SK-N-SH (cell line): ENCODE data around the gene SIDT2. TPM values are rescaled to one million over a fixed set of nuclear protein-coding genes. Genes with fewer than 3 reads are reported as not detected.
"Not testable (repeated sequence)": the region's sequence is repeated elsewhere in the genome, so short reads cannot be mapped to it uniquely, and the experiment has no call there.

Experiments used
- CTCF ChIA-PET: fragments of 300-600, 350-600 bp; formaldehyde crosslinking; extraction: SDS; loops from one replicate; lab custom pipeline; 2021; lab: Yijun Ruan, JAX
- POLR2A ChIA-PET: fragments of 350-600 bp; sonication (Branson Sonifier 250); formaldehyde crosslinking; extraction: SDS; loops from one replicate; lab custom pipeline; 2020; ENCODE audit warnings: antibody characterized with exemption, inconsistent platforms; lab: Yijun Ruan, JAX
- DNase-seq: peaks from one replicate; pipeline ENCODE4 v3.0.0; 2012
- H2AFZ ChIP-seq: fragments of 200-600 bp; sonication (generic); 2 replicates; pipeline ENCODE4 v1.8.1; 2016; ENCODE audit warnings: antibody characterized with exemption, mild to moderate bottlenecking, low read depth
- H3F3A ChIP-seq: fragments of 200-600 bp; sonication (generic); replicated peaks from 2 replicates; pipeline ENCODE3; 2016; ENCODE audit warnings: antibody characterized with exemption, mild to moderate bottlenecking; ENCODE audit not compliant: insufficient read depth
- H3K27ac ChIP-seq, 2 experiments: fragments of 200-500 bp in 1 of 2; fragments of 200-600 bp in 1 of 2; sonication (Bioruptor generic) in 1 of 2; sonication (generic), shearing (Covaris generic) in 1 of 2; 2 replicates each; pipeline versions ENCODE4 v1.5.1 to v1.6.1; 2014 to 2016; ENCODE audit warnings: low read depth in 2 of 2, inconsistent platforms in 1 of 2, low read length in 1 of 2, mild to moderate bottlenecking in 1 of 2, mixed read lengths in 1 of 2
- H3K27me3 ChIP-seq: fragments of 200-600 bp; sonication (generic), shearing (Covaris generic); 2 replicates; pipeline ENCODE4 v1.6.1; 2016; ENCODE audit warnings: mixed run types; ENCODE audit not compliant: insufficient read depth
- H3K36me3 ChIP-seq, 2 experiments: fragments of 200-500 bp in 1 of 2; fragments of 200-600 bp in 1 of 2; sonication (Bioruptor generic) in 1 of 2; sonication (generic) in 1 of 2; replicated peaks in 1 of 2; 2 replicates each; pipeline versions ENCODE3 to v1.5.1; 2014 to 2016; ENCODE audit warnings: low read length in 1 of 2, mild to moderate bottlenecking in 1 of 2; ENCODE audit not compliant: insufficient read depth in 2 of 2, control insufficient read depth in 1 of 2
- H3K4me1 ChIP-seq, 2 experiments: fragments of 200-500 bp in 1 of 2; fragments of 200-600 bp in 1 of 2; sonication (Bioruptor generic) in 1 of 2; sonication (generic), shearing (Covaris generic) in 1 of 2; 2 replicates each; pipeline versions ENCODE4 v1.5.1 to v1.6.1; 2014 to 2016; ENCODE audit warnings: low read depth in 1 of 2, low read length in 1 of 2, mixed run types in 1 of 2; ENCODE audit not compliant: insufficient read depth in 2 of 2, control insufficient read depth in 1 of 2
- H3K4me2 ChIP-seq: fragments of 200-600 bp; sonication (generic), shearing (Covaris generic); 2 replicates; pipeline ENCODE4 v1.6.1; 2017; ENCODE audit warnings: mixed run types
- H3K4me3 ChIP-seq, 2 experiments: fragments of 200-500 bp in 1 of 2; fragments of 200-600 bp in 1 of 2; sonication (Bioruptor generic) in 1 of 2; sonication (generic), shearing (Covaris generic) in 1 of 2; 2 replicates each; pipeline versions ENCODE4 v1.5.1 to v1.8.1; 2014 to 2016; ENCODE audit warnings: low read depth in 2 of 2, inconsistent platforms in 1 of 2, low read length in 1 of 2, mild to moderate bottlenecking in 1 of 2, mixed read lengths in 1 of 2, moderate library complexity in 1 of 2
- H3K79me2 ChIP-seq: fragments of 200-600 bp; sonication (generic); 2 replicates; pipeline ENCODE4 v1.8.1; 2017; ENCODE audit warnings: mild to moderate bottlenecking; ENCODE audit not compliant: insufficient read depth
- H3K9ac ChIP-seq: fragments of 200-600 bp; sonication (generic); 2 replicates; pipeline ENCODE4 v1.6.1; 2017; ENCODE audit warnings: mixed run types
- H3K9me2 ChIP-seq: fragments of 200-600 bp; sonication (generic); 2 replicates; pipeline ENCODE4 v1.6.1; 2017; ENCODE audit warnings: mixed run types
- H3K9me3 ChIP-seq: fragments of 200-600 bp; sonication (generic); 2 replicates; pipeline ENCODE4 v1.6.1; 2017; ENCODE audit warnings: mixed run types, mild to moderate bottlenecking, moderate library complexity
- H4K20me1 ChIP-seq: fragments of 200-600 bp; sonication (generic); 2 replicates; pipeline ENCODE4 v1.6.1; 2017; ENCODE audit warnings: mild to moderate bottlenecking, mixed run types; ENCODE audit not compliant: insufficient read depth
- ELF1 ChIP-seq: IDR thresholded peaks from 2 replicates; pipeline ENCODE4 v1.4.0; 2012
- EZH2phosphoT487 ChIP-seq: fragments of 200-600 bp; sonication (generic); IDR thresholded peaks from 2 replicates; pipeline ENCODE4 v1.6.1; 2017; ENCODE audit warnings: low read depth, mixed run types, mild to moderate bottlenecking, antibody characterized with exemption, moderate library complexity, borderline replicate concordance
- FOXJ3 ChIP-seq: sonication (generic); formaldehyde crosslinking; IDR thresholded peaks from 2 replicates; pipeline ENCODE4 v1.5.1; 2020; ENCODE audit warnings: mild to moderate bottlenecking, missing genetic modification reagents
- FOXM1 ChIP-seq: IDR thresholded peaks from 2 replicates; pipeline ENCODE4 v1.4.0; 2012; ENCODE audit warnings: low read depth, mild to moderate bottlenecking
- GABPA ChIP-seq: IDR thresholded peaks from 2 replicates; pipeline ENCODE4 v1.4.0; 2012; ENCODE audit warnings: low read depth, mild to moderate bottlenecking
- GATA2 ChIP-seq: sonication (generic); formaldehyde crosslinking; IDR thresholded peaks from 2 replicates; pipeline ENCODE4 v1.5.0; 2020; ENCODE audit warnings: mild to moderate bottlenecking, missing genetic modification reagents
- JUND ChIP-seq: IDR thresholded peaks from 2 replicates; pipeline ENCODE4 v1.4.0; 2012
- MXI1 ChIP-seq: IDR thresholded peaks from 2 replicates; pipeline ENCODE4 v1.6.1; 2012; ENCODE audit warnings: mild to moderate bottlenecking, low read depth, low read length, improper control_type of control experiment
- RAD21 ChIP-seq: IDR thresholded peaks from 2 replicates; pipeline ENCODE4 v1.6.1; 2012; ENCODE audit warnings: mild to moderate bottlenecking, low read length
- RFX5 ChIP-seq: IDR thresholded peaks from 2 replicates; pipeline ENCODE4 v1.6.1; 2012; ENCODE audit warnings: mild to moderate bottlenecking, improper control_type of control experiment, low read length
- RXRA ChIP-seq: IDR thresholded peaks from 2 replicates; pipeline ENCODE4 v1.4.0; 2012; ENCODE audit warnings: low read depth, mild to moderate bottlenecking, borderline replicate concordance
- SIN3A ChIP-seq: IDR thresholded peaks from 2 replicates; pipeline ENCODE4 v1.6.1; 2012; ENCODE audit warnings: low read depth, mild to moderate bottlenecking, low read length, moderate library complexity, borderline replicate concordance
- TCF12 ChIP-seq: IDR thresholded peaks from 2 replicates; pipeline ENCODE4 v1.4.0; 2012
- TEAD4 ChIP-seq: IDR thresholded peaks from 2 replicates; pipeline ENCODE4 v1.4.0; 2012; ENCODE audit warnings: mild to moderate bottlenecking, borderline replicate concordance; ENCODE audit not compliant: insufficient read depth
- YY1 ChIP-seq: IDR thresholded peaks from 2 replicates; pipeline ENCODE4 v1.4.0; 2012; ENCODE audit warnings: low read depth, mild to moderate bottlenecking
- WGBS: methylation state at CpG from one replicate; pipeline ENCODE4 v1.1.6; 2017; ENCODE audit warnings: low lambda C conversion rate; 5-methylcytosine and 5-hydroxymethylcytosine counted together
- polyA plus RNA-seq, 3 experiments: library from polyadenylated mRNA; depleted of rRNA; stranded (reverse); fragments of >200 nt; gene quantifications; 2 replicates each; pipeline ENCODE4 v1.2.3, GENCODE V29; 2012
- TF ChIP-seq, protein P1 (sequence below): IDR thresholded peaks from 2 replicates; pipeline ENCODE4 v1.4.0; 2012; ENCODE audit warnings: low read depth, borderline replicate concordance
- TF ChIP-seq, protein P2 (sequence below): fragments of 200-600 bp; sonication (generic); IDR thresholded peaks from 2 replicates; pipeline ENCODE4 v1.6.1; 2017; ENCODE audit warnings: antibody characterized with exemption, mild to moderate bottlenecking, moderate library complexity
- TF ChIP-seq, protein P3 (sequence below): fragments of 150-350 bp; IDR thresholded peaks from 2 replicates; pipeline ENCODE4 v1.6.1; 2017; ENCODE audit warnings: antibody characterized with exemption, low read length, low read depth, borderline replicate concordance

Gene SIDT2
- polyA plus RNA-seq, 1 of the 3 experiments (the other 2 are of a cell fraction): 17.5 TPM

DNA sequence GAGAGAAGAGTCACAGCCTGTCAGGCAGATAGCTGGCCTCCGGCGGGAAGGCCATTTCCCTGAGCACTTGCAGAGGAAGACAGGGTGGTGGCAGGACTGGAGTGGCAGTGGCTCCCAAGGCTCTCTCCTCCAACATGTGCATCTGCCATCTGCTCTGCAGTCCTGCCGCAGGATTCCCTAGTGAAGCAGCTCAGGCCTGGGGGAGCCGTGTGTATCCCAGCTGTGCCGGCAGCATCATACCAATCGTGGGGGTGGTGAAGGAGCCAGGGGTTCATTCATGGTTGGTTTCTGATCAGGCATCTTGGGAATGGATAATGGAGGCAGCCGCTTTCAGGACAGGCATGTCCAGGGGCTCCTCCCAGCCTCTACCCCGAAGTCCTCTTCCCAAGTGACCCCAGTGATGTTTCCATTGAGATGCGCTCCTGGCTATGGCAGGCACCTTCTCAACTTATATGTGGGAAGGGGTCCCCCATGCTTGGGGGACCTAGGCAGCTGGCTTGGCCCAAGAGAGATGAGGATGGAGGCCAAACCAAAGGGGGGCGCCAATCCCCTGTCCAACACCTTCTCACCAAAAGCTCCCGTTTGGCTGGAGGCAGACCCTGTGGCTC lies 26.8 kb downstream of the SIDT2 start:
- CTCF ChIA-PET: interaction anchor here (2.0 kb wide), 1 partner anchor 22 kb away, joined by 8 read pairs; no protein-coding TSS in a partner anchor
- Histone ChIP-seq H3K27ac (no peak overlapping the region), H3K79me2 (peaks cover 37% of the 10 kb centered on the region; the same call in 1 of the 2 replicates), H3K4me2 (no peak overlapping the region)
- TF ChIP-seq FOXM1 (no peak), EZH2phosphoT487 (no peak), RXRA (no peak), RFX5 (no peak), GATA2 (no peak), GABPA (no peak), TEAD4 (no peak), RAD21 (no peak), ELF1 (no peak), FOXJ3 (CRISPR knock-in tag) (no peak), SIN3A (no peak), YY1 (no peak), TCF12 (no peak), JUND (no peak), MXI1 (no peak)
- TF ChIP-seq, protein P1, sequence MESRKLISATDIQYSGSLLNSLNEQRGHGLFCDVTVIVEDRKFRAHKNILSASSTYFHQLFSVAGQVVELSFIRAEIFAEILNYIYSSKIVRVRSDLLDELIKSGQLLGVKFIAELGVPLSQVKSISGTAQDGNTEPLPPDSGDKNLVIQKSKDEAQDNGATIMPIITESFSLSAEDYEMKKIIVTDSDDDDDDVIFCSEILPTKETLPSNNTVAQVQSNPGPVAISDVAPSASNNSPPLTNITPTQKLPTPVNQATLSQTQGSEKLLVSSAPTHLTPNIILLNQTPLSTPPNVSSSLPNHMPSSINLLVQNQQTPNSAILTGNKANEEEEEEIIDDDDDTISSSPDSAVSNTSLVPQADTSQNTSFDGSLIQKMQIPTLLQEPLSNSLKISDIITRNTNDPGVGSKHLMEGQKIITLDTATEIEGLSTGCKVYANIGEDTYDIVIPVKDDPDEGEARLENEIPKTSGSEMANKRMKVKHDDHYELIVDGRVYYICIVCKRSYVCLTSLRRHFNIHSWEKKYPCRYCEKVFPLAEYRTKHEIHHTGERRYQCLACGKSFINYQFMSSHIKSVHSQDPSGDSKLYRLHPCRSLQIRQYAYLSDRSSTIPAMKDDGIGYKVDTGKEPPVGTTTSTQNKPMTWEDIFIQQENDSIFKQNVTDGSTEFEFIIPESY: no peak
- TF ChIP-seq, protein P2, sequence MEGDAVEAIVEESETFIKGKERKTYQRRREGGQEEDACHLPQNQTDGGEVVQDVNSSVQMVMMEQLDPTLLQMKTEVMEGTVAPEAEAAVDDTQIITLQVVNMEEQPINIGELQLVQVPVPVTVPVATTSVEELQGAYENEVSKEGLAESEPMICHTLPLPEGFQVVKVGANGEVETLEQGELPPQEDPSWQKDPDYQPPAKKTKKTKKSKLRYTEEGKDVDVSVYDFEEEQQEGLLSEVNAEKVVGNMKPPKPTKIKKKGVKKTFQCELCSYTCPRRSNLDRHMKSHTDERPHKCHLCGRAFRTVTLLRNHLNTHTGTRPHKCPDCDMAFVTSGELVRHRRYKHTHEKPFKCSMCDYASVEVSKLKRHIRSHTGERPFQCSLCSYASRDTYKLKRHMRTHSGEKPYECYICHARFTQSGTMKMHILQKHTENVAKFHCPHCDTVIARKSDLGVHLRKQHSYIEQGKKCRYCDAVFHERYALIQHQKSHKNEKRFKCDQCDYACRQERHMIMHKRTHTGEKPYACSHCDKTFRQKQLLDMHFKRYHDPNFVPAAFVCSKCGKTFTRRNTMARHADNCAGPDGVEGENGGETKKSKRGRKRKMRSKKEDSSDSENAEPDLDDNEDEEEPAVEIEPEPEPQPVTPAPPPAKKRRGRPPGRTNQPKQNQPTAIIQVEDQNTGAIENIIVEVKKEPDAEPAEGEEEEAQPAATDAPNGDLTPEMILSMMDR: no peak
- TF ChIP-seq, protein P3, sequence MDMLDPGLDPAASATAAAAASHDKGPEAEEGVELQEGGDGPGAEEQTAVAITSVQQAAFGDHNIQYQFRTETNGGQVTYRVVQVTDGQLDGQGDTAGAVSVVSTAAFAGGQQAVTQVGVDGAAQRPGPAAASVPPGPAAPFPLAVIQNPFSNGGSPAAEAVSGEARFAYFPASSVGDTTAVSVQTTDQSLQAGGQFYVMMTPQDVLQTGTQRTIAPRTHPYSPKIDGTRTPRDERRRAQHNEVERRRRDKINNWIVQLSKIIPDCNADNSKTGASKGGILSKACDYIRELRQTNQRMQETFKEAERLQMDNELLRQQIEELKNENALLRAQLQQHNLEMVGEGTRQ: no peak
- TF ChIP-seq, all 33 proteins: peak for 0
- peaks cover 0 to 23% of the 10 kb centered on the region in 2 experiments for H3K36me3 ChIP-seq
- H3K4me3 ChIP-seq: no peak overlapping the region
- peaks cover 26% of the 10 kb centered on the region for H3F3A ChIP-seq
- no peak overlapping the region for H2AFZ ChIP-seq
- 90% methylated on average over 8 of the region's 11 CpGs for WGBS
- peaks cover 26% of the 10 kb centered on the region; the same call in 1 of the 2 replicates for H4K20me1 ChIP-seq
- DNase-seq: no peak
- POLR2A ChIA-PET: no interaction called here
- H3K4me1 ChIP-seq: peaks cover 0 to 7% of the 10 kb centered on the region in 2 experiments; a peak in 2 of 4 replicates
- H3K27me3 ChIP-seq: no peaks in the 10 kb centered on the region
- no peak overlapping the region for H3K9ac ChIP-seq
- H3K9me2 ChIP-seq: no peaks in the 10 kb centered on the region
- no peaks in the 10 kb centered on the region for H3K9me3 ChIP-seq

DNA sequence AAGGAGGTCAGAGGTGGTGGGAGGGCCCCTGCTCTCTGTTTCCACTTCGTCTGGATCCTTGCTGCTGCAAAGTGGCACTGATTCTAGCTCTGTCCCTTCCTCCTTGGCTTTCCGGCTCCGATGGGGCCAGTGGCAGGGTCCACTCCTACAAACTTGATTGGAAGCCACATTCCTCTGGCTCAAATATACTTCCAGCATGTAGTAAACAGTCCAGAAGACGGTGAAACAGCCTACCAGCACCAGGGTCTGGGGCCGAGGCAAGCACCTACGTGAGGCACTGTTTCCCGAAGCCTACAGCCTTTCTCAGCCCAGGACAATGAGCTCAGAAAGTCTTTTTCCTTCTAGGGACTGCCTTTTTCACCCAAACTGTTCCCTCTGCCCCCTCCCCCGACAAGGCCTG lies 27.6 kb downstream of the SIDT2 start:
- H3K9me2 ChIP-seq, H3K4me3 ChIP-seq, H3K9ac ChIP-seq, POLR2A ChIA-PET, H3K27ac ChIP-seq, DNase-seq, H3K9me3 ChIP-seq, H3K4me1 ChIP-seq, H3K4me2 ChIP-seq, CTCF ChIA-PET, H3K27me3 ChIP-seq, H2AFZ ChIP-seq: not testable (repeated sequence)
- WGBS: 94% methylated on average over 5 of the region's 8 CpGs
- peaks cover 0 to 23% of the 10 kb centered on the region in 2 experiments for H3K36me3 ChIP-seq
- H3K79me2 ChIP-seq: peaks cover 29% of the 10 kb centered on the region; the same call in 1 of the 2 replicates
- peaks cover 26% of the 10 kb centered on the region; the same call in 1 of the 2 replicates for H4K20me1 ChIP-seq
- H3F3A ChIP-seq: peaks cover 34% of the 10 kb centered on the region

DNA sequence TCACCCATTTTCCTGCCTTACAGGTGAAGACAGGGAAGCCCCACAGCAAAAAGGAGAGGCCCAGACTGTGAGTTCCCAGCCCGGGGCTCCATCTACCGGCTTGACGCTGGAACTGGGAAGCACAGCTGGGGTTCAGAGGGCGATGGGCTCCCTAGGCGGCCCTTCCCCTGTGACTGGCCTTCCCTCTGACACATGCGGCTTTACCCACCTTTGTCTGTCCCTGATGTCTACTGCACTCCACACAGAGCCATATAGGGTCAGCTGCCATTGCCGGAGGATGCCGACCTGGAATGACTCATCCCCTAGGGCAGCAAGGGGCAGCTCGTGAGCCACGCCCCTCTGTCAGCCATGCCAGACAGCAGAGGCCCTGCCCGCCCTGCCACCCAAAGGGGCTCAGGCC lies 28.3 kb downstream of the SIDT2 start:
- H3K9me3 ChIP-seq, H3K4me1 ChIP-seq, H3K27me3 ChIP-seq, CTCF ChIA-PET, H3K9me2 ChIP-seq, H3K27ac ChIP-seq, POLR2A ChIA-PET, DNase-seq, H3K4me2 ChIP-seq, H3K4me3 ChIP-seq, H3K9ac ChIP-seq, H2AFZ ChIP-seq: not testable (repeated sequence)
- peaks cover 5 to 27% of the 10 kb centered on the region in 2 experiments for H3K36me3 ChIP-seq
- H3K79me2 ChIP-seq: peaks cover 21% of the 10 kb centered on the region; the same call in 1 of the 2 replicates
- WGBS: no CpG with 5 or more reads among the region's 11 CpGs
- peaks cover 25% of the 10 kb centered on the region; the same call in 1 of the 2 replicates for H4K20me1 ChIP-seq
- H3F3A ChIP-seq: peaks cover 35% of the 10 kb centered on the region
